ENCODE results near the gene UGT1A4.

The UGT1A4 gene

GRCh38 chr2:233718552-233718951 is at the start of gene UGT1A4:
Gene UGT1A4 (plus strand): TSS chr2:233718736. CDS start chr2:233718821, 85 bp downstream.
- no peak for DNase-seq

- DNase-seq, result no peak
These were observed 47.0 kb upstream of the UGT1A4 start, which contains the start of gene UGT1A9 for GRCh38 chr2:233671290-233672161. Gene UGT1A9 (plus strand): TSS chr2:233671898. CDS start chr2:233671935, 37 bp downstream.

- DNase-seq, result no peak
These were observed 45.6 kb upstream of the UGT1A4 start for GRCh38 chr2:233672886-233673285.

DNA sequence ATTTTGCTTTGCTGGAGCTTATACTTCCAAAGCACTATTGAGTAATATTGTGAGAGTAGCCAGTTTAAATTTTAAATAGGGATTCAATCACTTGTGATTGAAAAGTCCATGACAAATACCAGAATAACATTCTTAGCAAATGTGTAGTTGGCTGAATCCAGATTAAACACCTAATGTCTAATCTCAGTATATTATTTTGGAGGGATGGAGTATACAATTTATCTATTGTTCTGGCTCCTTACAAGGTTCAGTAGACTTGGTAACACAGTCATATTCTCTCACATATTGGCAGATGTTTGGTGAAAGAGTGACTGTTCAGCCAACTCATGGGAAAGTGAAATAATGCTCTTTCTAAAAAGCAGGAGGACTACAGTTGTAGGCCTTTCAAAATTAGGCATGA is 44.6 kb upstream of the UGT1A4 start:
- no peak for DNase-seq

DNA sequence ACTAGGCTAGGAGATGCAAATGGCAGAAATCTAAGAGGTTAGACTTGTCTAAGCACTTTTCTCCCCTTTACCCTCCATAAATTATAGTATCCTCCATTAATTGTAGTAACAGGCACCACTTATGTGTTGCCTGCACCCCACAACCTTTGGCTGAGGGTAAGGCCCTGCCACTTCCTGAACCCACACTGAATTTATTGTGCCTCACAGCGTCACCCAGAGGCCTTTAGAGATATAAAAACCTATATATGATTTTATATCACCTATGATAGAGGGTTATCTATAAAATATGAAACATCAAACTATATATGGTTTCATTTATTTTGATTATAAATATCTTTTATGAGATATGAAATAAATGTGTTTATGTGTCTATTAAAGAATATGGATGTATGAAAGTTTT is 44.2 kb upstream of the UGT1A4 start:
- no peak for DNase-seq

DNA sequence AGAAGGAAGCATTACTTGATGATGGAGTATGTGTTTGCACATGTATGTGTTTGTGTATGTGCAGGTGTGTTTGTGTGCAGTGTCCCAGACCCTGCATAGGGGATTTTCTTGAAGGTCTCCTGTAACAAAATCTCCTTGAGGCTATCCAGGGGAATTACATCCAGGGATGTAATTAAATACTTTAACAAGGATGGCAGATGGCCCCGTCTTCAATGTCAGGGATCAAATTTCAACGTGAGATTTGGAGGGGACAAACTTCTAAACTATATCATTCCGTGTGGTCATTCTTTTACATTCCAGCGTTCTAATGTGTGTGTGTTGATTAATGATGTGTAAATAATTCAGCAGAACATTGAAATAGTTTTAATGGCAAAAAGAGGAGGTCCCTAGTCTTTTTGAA is 43.5 kb upstream of the UGT1A4 start:
- DNase-seq, result no peak

- DNase-seq, result no peak
These were observed 42.5 kb upstream of the UGT1A4 start for GRCh38 chr2:233676046-233676445.

- no peak for DNase-seq
These were observed 39.3 kb upstream of the UGT1A4 start for GRCh38 chr2:233679196-233679595.

DNA sequence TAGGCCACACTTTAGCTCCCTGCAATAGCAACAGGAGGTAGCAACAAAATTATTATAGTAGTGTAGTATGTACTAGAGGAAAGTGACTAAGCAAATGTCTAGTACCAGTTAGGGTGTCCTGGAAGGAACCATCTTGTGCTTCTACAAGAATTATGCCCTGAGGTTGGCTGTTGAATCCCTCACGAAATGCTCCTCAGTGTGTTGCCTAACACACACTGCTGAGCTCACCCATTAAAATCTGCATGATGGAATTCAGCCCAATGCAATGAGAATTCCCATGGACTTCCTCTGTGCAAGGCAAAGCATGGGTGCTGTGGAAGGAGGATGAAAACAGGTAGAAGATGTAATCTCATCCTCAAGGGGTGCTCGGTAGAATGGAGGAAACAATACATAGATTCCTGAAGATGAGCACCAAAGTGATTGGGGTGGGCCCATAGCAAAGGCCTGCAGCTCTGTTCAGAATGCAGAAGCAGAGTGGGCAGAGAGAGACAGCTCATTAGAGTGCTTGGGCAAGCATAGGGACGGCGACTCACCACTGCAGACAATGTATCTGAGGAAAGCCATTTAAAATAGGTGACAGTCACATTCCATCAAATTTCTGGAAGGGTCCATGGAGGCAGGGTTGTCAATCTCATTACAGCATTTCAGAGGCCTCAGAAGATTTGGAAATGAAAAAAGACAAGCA is 38.0 kb upstream of the UGT1A4 start:
- DNase-seq, result no peak

DNA sequence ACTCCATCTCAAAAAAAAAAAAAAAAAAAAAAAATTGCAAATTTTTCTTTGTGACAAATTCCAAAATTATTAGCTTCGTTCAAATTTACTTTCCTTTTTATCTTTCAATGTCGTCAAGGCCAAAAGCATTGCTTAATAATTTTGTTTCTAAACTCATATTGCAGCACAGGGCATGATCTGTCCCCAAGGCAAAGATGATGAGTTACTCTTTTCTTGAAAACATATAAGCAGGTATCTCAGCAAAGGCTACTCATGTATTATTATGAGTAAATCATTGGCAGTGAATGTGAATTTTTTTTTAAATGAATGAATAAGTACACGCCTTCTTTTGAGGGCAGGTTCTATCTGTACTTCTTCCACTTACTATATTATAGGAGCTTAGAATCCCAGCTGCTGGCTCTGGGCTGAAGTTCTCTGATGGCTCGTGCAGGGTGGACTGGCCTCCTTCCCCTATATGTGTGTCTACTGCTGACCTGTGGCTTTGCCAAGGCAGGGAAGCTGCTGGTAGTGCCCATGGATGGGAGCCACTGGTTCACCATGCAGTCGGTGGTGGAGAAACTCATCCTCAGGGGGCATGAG is 36.9 kb upstream of the UGT1A4 start, which contains the start of gene UGT1A7:
UGT1A7 (plus strand) TSS at position 381 of the 579 bp plus-strand sequence; CDS start at position 418, 37 bp downstream.
- no peak for DNase-seq

- no peak for DNase-seq
These were observed 33.9 kb upstream of the UGT1A4 start for GRCh38 chr2:233684640-233685039.

- DNase-seq, result no peak
These were observed 31.6 kb upstream of the UGT1A4 start for GRCh38 chr2:233686928-233687327.

DNA sequence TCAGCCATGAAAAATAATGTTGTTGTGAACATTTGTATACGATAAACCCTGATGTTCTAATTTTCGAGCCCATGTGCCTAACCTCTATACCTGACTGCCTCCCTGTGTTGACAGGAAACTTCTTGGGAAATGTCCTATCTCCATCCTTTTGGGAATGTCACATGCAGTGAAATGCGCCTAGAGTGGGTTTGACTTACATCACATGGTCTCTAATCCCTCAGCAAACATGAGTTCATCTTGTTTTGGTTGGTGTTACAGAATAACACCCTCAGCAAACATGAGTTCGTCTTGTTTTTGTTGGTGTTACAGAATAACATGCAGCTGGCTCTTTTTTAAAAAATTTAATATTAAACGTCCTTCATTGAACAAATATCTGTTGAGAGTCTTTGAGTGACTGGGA is 30.2 kb upstream of the UGT1A4 start:
- DNase-seq, result no peak

- DNase-seq, result no peak
These were observed 29.5 kb upstream of the UGT1A4 start for GRCh38 chr2:233689031-233689430.

DNA sequence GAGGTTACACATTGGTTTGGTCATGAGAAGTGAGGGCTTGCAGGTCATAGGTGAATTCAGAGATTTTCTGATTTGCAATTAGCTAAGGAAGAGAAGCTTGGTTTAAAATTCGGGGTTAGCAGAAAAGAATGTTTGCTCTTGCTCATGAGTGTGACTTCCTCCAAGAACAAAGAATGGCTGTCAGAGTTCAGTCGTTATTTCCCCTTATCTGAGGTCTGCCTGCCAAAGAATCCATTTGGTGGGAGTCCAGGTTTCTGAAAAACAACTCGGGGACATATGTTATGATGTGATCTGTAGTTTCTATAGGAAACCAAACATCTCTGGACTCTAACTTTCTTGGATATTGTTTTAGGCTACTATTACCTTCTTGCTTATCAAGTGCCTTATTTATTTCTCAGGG is 29.0 kb upstream of the UGT1A4 start:
- no peak for DNase-seq

GRCh38 chr2:233690444-233690843 is 28.1 kb upstream of the UGT1A4 start:
- no peak for DNase-seq

DNA sequence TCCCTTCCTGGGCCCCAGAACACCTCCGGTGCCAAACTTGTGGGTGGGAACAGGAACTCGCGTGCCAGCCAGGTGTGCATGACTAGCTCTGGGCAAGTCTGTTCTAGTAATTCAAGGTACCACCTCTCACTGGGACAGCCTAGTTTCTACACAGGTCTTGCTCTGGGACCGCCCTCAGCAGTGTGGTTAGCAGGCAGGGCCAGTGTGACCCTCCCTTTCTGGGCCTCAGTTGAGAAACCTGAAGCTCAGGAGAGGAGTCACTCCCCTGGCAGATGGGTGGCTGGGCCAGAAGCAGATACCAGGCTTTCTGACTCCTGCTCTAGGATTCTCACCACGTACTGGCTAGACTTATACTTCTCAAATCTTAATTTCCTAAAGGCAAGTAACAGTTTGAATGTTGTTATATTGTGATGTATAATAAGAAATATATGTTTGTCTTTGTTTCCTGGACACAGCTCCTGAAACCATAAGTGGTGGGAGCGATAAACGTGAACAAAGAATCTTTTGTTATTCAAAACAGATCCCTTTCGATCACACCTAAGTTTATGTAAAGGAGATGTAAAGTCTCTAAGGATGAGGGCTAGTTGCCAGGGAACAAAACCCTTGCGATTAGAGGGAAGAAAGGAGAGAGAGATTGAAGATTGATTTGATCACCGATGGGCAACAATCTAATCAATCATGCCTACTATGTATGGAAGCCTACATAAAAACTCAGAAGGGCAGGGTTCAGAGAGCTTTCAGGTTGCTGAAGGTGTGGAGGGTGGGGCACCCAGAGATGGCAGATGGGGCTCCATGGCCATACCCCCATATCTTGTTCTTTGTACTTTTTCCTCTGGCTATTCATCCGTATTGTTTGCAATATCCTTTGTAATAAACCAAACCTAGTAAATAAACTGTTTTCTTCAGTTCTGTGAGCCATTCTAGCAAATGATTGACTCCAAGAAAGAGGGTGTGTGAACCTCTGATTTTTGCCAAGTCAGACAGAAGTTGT is 26.8 kb upstream of the UGT1A4 start:
- no peak for DNase-seq

DNA sequence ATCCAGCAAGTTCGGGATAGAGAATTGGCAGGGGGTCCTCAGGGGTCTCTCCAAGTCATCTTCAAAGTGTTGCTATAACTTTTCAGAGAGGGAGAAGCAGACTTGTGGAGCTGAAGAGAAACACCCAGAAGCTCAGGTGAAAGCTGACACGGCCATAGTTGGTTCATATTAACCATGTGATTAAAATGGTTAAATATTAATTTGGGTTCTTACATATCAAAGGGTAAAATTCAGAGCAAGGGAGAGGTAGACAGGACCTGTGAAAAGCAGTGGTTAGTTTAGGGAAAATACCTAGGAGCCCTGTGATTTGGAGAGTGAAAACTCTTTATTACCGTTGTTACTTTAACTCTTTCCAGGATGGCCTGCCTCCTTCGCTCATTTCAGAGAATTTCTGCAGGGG is 25.9 kb upstream of the UGT1A4 start, which contains the start of gene UGT1A6:
UGT1A6 (plus strand) TSS at position 243 of the 400 bp plus-strand sequence; CDS start at position 358, 115 bp downstream.
- DNase-seq, result no peak

- no peak for DNase-seq
These were observed 24.6 kb upstream of the UGT1A4 start for GRCh38 chr2:233693963-233694362.

- DNase-seq, result no peak
These were observed 19.8 kb upstream of the UGT1A4 start for GRCh38 chr2:233698740-233699139.

DNA sequence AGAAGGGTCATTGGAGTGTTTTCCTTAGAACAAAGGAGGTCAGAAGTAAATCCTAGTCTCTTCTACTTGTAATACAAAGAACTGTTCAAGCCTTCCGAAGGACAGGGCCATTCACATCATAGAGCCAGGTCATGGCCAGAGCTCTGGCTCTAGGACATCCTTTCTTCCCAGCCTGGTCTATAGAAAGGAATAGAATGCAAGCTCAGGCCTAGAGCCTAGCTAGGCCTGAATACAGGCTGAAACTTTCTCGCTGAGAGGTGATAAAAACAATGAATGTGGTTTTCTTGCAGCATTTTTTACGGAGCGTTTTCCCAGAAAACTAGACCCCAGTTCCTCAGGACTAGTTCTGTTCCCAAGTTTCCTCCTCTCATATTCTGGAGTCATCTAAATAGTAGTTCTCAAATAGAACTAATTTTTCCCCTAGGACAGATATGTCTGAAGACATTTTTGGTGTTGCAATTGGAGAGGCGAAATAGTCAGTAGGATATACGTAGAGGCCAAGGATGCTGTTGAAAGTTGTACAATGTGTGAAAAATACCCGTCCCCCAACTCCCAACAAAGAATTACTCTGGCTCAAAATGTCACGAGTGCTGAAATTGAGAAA is 19.0 kb upstream of the UGT1A4 start:
- DNase-seq, result no peak

All from DMS79 (cell line).